HepG2 (cell line): ENCODE data around the gene SCN9A. TPM values are rescaled to one million over a fixed set of nuclear protein-coding genes. Genes with fewer than 3 reads are reported as not detected.

ENCODE experiments used
- AHR ChIP-seq: IDR thresholded peaks from 2 replicates; pipeline ENCODE4 v1.6.1; 2018; ENCODE audit warnings: missing genetic modification reagents, missing compliant biosample characterization
- CC2D1A ChIP-seq: sonication (generic); formaldehyde crosslinking; IDR thresholded peaks from 2 replicates; pipeline ENCODE4 v1.8.1; 2023; ENCODE audit warnings: mild to moderate bottlenecking, missing genetic modification reagents
- FOXJ3 ChIP-seq: sonication (generic); formaldehyde crosslinking; IDR thresholded peaks from 2 replicates; pipeline ENCODE4 v1.4.0; 2020; ENCODE audit warnings: missing genetic modification reagents, mild to moderate bottlenecking, borderline replicate concordance
- NFE2L2 ChIP-seq: fragments of 150-350 bp; IDR thresholded peaks from 2 replicates; pipeline ENCODE4 v1.6.1; 2014; ENCODE audit warnings: low read length
- RFXAP ChIP-seq: sonication (generic); formaldehyde crosslinking; IDR thresholded peaks from 2 replicates; pipeline ENCODE4 v1.4.0; 2020; ENCODE audit warnings: missing genetic modification reagents, borderline replicate concordance
- SNAPC4 ChIP-seq: sonication (generic); formaldehyde crosslinking; IDR thresholded peaks from 2 replicates; pipeline ENCODE4 v1.4.0; 2020; ENCODE audit warnings: mild to moderate bottlenecking, missing genetic modification reagents
- ZFP82 ChIP-seq: sonication (generic); formaldehyde crosslinking; IDR thresholded peaks from 2 replicates; pipeline ENCODE4 v1.5.1; 2020; ENCODE audit warnings: mild to moderate bottlenecking, missing genetic modification reagents, borderline replicate concordance
- ZKSCAN5 ChIP-seq: sonication (generic); formaldehyde crosslinking; IDR thresholded peaks from 2 replicates; pipeline ENCODE4 v1.5.1; 2020; ENCODE audit warnings: mild to moderate bottlenecking, missing genetic modification reagents
- ZNF142 ChIP-seq: sonication (generic); formaldehyde crosslinking; IDR thresholded peaks from 2 replicates; pipeline ENCODE4 v1.4.0; 2020; ENCODE audit warnings: missing genetic modification reagents
- ZNF160 ChIP-seq: sonication (generic); formaldehyde crosslinking; IDR thresholded peaks from 2 replicates; pipeline ENCODE4 v1.8.0; 2022; ENCODE audit warnings: mild to moderate bottlenecking, inconsistent platforms, missing genetic modification reagents
- ZNF3 ChIP-seq: IDR thresholded peaks from 2 replicates; pipeline ENCODE4 v1.7.0; 2017; ENCODE audit warnings: inconsistent platforms
- ZNF589 ChIP-seq: sonication (generic); formaldehyde crosslinking; conservative IDR thresholded peaks from 2 replicates; pipeline ENCODE4 v1.8.0; 2022; ENCODE audit warnings: mild to moderate bottlenecking, moderate library complexity, missing genetic modification reagents
- polyA plus RNA-seq, 8 experiments: library from polyadenylated mRNA; depleted of rRNA in 3 of 8; stranded (reverse) in 7 of 8; unstranded in 1 of 8; fragments of >200 nt; fragmentation: Illumina TruSeq in 4 of 8; extraction: Trizol in 4 of 8; gene quantifications; 2 replicates each; pipeline versions ENCODE4 v1.2.1 to v1.2.3, GENCODE V29; 2011 to 2016; ENCODE audit warnings: low read depth in 4 of 8, missing spikeins in 1 of 8, mixed read lengths in 1 of 8; ENCODE audit not compliant: insufficient read depth in 1 of 8
- total RNA-seq, 5 experiments: library from RNA; depleted of rRNA; stranded (reverse); fragments of >200 nt; fragmentation: Illumina TruSeq; extraction: Trizol; gene quantifications; 2 replicates each; pipeline ENCODE4 v1.2.3, GENCODE V29; 2016; ENCODE audit warnings: low read depth in 1 of 5
- TF ChIP-seq, protein P1 (sequence below): sonication (generic); formaldehyde crosslinking; IDR thresholded peaks from 2 replicates; pipeline ENCODE4 v1.8.1; 2023; ENCODE audit warnings: mild to moderate bottlenecking, inconsistent platforms, moderate library complexity, missing genetic modification reagents, borderline replicate concordance
- TF ChIP-seq, protein P2 (sequence below), 2 experiments: sonication (generic) in 1 of 2; formaldehyde crosslinking in 1 of 2; IDR thresholded peaks; 2 replicates each; pipeline versions ENCODE4 v1.4.0 to v1.6.1; 2018 to 2020; ENCODE audit warnings: missing genetic modification reagents in 2 of 2, borderline replicate concordance in 1 of 2, low read depth in 1 of 2, mild to moderate bottlenecking in 1 of 2, missing biosample characterization in 1 of 2

SCN9A gene
- total and polyA plus RNA-seq, 2 of the 13 experiments (the other 11 are each of a cell fraction or from before 2014, with no cell fraction given): 15.3 to 24.3 TPM

DNA sequence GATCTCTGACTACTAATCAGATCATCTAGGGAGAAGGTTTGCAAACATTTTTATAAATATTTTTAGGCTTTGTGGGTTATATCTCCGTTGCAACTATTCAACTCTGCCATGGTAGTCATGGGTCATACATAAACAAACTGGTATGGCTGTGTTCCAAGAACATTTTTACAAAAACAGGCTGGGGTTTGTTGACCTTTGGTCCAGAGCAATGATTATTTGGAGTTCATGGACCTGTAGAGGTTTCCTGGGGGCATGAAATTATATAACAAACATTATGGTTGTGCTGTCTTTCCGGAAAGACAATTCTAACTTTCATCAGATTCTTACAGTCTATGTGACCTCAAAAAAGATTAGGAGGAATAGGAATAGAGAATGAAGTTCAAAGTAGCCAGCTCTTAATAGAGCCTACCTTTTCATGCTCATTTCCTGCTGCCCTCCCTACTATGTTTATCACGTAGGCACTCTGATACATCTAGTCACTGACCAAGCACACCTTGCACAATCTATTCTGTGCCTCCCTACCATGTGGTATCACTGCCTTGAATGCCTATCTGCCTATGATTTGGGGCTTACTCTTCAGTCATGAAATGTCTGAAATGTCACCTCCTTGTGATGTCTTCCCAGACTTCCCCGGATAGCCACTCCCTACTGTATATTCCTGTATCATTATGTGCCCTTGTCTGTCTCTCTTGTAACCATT is 145.6 kb downstream of the SCN9A start (continued):
- TF ChIP-seq ZNF589 (CRISPR knock-in tag): 0 out of 2 replicates have a peak, but pooled peaks have one; percentile 87
- TF ChIP-seq, protein P1, sequence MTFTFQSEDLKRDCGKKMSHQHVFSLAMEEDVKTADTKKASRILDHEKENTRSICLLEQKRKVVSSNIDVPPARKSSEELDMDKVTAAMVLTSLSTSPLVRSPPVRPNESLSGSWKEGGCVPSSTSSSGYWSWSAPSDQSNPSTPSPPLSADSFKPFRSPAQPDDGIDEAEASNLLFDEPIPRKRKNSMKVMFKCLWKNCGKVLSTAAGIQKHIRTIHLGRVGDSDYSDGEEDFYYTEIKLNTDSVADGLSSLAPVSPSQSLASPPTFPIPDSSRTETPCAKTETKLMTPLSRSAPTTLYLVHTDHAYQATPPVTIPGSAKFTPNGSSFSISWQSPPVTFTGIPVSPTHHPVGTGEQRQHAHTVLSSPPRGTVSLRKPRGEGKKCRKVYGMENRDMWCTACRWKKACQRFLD (CRISPR knock-in tag): no peak
- TF ChIP-seq ZKSCAN5 (CRISPR knock-in tag): peak; percentile 96
- no peak for TF ChIP-seq AHR (CRISPR knock-in tag)
- TF ChIP-seq FOXJ3: peak; percentile 95; the same call in 1 of the 2 replicates
- no peak for TF ChIP-seq ZNF142 (CRISPR knock-in tag)
- TF ChIP-seq ZFP82: no peak
- no peak for TF ChIP-seq NFE2L2
- TF ChIP-seq CC2D1A: peak; percentile 91; the same call in 1 of the 2 replicates
- no peak for TF ChIP-seq ZNF3 (CRISPR knock-in tag)
- no peak for TF ChIP-seq ZNF160 (CRISPR knock-in tag)
- TF ChIP-seq RFXAP (CRISPR knock-in tag): no peak
- no peak; the same call in 1 of the 2 replicates for TF ChIP-seq SNAPC4 (CRISPR knock-in tag)
- TF ChIP-seq, protein P2, sequence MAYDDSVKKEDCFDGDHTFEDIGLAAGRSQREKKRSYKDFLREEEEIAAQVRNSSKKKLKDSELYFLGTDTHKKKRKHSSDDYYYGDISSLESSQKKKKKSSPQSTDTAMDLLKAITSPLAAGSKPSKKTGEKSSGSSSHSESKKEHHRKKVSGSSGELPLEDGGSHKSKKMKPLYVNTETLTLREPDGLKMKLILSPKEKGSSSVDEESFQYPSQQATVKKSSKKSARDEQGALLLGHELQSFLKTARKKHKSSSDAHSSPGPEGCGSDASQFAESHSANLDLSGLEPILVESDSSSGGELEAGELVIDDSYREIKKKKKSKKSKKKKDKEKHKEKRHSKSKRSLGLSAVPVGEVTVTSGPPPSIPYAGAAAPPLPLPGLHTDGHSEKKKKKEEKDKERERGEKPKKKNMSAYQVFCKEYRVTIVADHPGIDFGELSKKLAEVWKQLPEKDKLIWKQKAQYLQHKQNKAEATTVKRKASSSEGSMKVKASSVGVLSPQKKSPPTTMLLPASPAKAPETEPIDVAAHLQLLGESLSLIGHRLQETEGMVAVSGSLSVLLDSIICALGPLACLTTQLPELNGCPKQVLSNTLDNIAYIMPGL (CRISPR knock-in tag; IDR thresholded peaks at IDR 0.05; ENCODE audit: borderline replicate concordance in 1 of 2, low read depth in 1 of 2): 0 out of 4 replicates have a peak, but pooled peaks of 1 of the 2 experiments have one; percentile 21
